HEK293 (cell line): ENCODE measurements around the gene CACNG1.

Experiments
- CTCF ChIA-PET: fragments of 350-600 bp; formaldehyde crosslinking; extraction: SDS; loops from one replicate; lab custom pipeline; 2021; ENCODE audit warnings: antibody characterized with exemption; lab: Yijun Ruan, JAX
- POLR2A ChIA-PET: fragments of 300-600 bp; formaldehyde crosslinking; extraction: SDS; loops from one replicate; lab custom pipeline; 2020; ENCODE audit warnings: antibody characterized with exemption, inconsistent platforms; lab: Yijun Ruan, JAX
- H3K27ac ChIP-seq: fragments of 200-500 bp; sonication (Bioruptor generic); 2 replicates; pipeline ENCODE4 v1.5.1; 2014; ENCODE audit warnings: low read depth, low read length, control low read depth, inconsistent platforms; ENCODE audit errors: extremely low read depth
- H3K36me3 ChIP-seq, 2 experiments: fragments of 200-500 bp in 1 of 2; sonication (Bioruptor generic) in 1 of 2; 1 replicate in 1 of 2; 2 replicates in 1 of 2; pipeline ENCODE4 v1.5.1; 2014 to 2017; ENCODE audit warnings: inconsistent platforms in 2 of 2, low read length in 2 of 2; ENCODE audit not compliant: control insufficient read depth in 2 of 2, insufficient read depth in 1 of 2
- H3K4me1 ChIP-seq: fragments of 200-500 bp; sonication (Bioruptor generic); 2 replicates; pipeline ENCODE4 v1.5.1; 2014; ENCODE audit warnings: mild to moderate bottlenecking, low read length, inconsistent platforms; ENCODE audit not compliant: control insufficient read depth, insufficient read depth
- H3K4me3 ChIP-seq: 2 replicates; pipeline ENCODE4 v1.5.1; 2011; ENCODE audit warnings: low read depth, mild to moderate bottlenecking, control low read depth, low read length, moderate library complexity
- H3K9me3 ChIP-seq: fragments of 200-500 bp; sonication (Bioruptor generic); 2 replicates; pipeline ENCODE4 v1.5.1; 2014; ENCODE audit warnings: low read depth, low read length, inconsistent platforms; ENCODE audit not compliant: control insufficient read depth, insufficient read depth
- KLF9 ChIP-seq: fragments of 450-650 bp; formaldehyde crosslinking; IDR thresholded peaks from 2 replicates; pipeline ENCODE4 v1.5.1; 2016; ENCODE audit warnings: missing biosample characterization, missing genetic modification characterization, low read depth
- OSR2 ChIP-seq: fragments of 450-650 bp; formaldehyde crosslinking; IDR thresholded peaks from 2 replicates; pipeline ENCODE4 v1.5.1; 2016; ENCODE audit warnings: missing biosample characterization, missing genetic modification characterization
- PATZ1 ChIP-seq: fragments of 450-650 bp; formaldehyde crosslinking; IDR thresholded peaks from 2 replicates; pipeline ENCODE4 v1.5.1; 2016; ENCODE audit warnings: missing biosample characterization, missing genetic modification characterization
- SP2 ChIP-seq: fragments of 450-650 bp; formaldehyde crosslinking; IDR thresholded peaks from 2 replicates; pipeline ENCODE4 v1.5.1; 2016; ENCODE audit warnings: missing biosample characterization, missing genetic modification characterization
- YY2 ChIP-seq: fragments of 450-650 bp; formaldehyde crosslinking; IDR thresholded peaks from 2 replicates; pipeline ENCODE4 v1.5.1; 2016; ENCODE audit warnings: missing biosample characterization, missing genetic modification characterization
- ZBTB1 ChIP-seq: fragments of 450-650 bp; formaldehyde crosslinking; IDR thresholded peaks from 2 replicates; pipeline ENCODE4 v1.5.1; 2016; ENCODE audit warnings: missing biosample characterization, missing genetic modification characterization
- ZBTB20 ChIP-seq: fragments of 450-650 bp; formaldehyde crosslinking; IDR thresholded peaks from 2 replicates; pipeline ENCODE4 v1.5.1; 2016; ENCODE audit warnings: missing biosample characterization, missing genetic modification characterization
- ZNF121 ChIP-seq: fragments of 450-650 bp; formaldehyde crosslinking; IDR thresholded peaks from 2 replicates; pipeline ENCODE4 v1.5.1; 2016; ENCODE audit warnings: missing biosample characterization, missing genetic modification characterization
- ZNF148 ChIP-seq: fragments of 450-650 bp; formaldehyde crosslinking; IDR thresholded peaks from 2 replicates; pipeline ENCODE4 v1.5.0; 2017; ENCODE audit warnings: missing biosample characterization, missing genetic modification characterization, borderline replicate concordance
- ZNF155 ChIP-seq: fragments of 450-650 bp; formaldehyde crosslinking; IDR thresholded peaks from 2 replicates; pipeline ENCODE4 v1.5.1; 2016; ENCODE audit warnings: missing biosample characterization, missing genetic modification characterization
- ZNF16 ChIP-seq: fragments of 450-650 bp; formaldehyde crosslinking; IDR thresholded peaks from 2 replicates; pipeline ENCODE4 v1.5.1; 2016; ENCODE audit warnings: low read depth, missing biosample characterization, missing genetic modification characterization
- ZNF280C ChIP-seq: fragments of 450-650 bp; formaldehyde crosslinking; IDR thresholded peaks from 2 replicates; pipeline ENCODE4 v1.5.1; 2016; ENCODE audit warnings: missing biosample characterization, missing genetic modification characterization
- ZNF350 ChIP-seq: fragments of 450-650 bp; formaldehyde crosslinking; IDR thresholded peaks from 2 replicates; pipeline ENCODE4 v1.5.0; 2017; ENCODE audit warnings: missing biosample characterization, mild to moderate bottlenecking, missing genetic modification characterization
- ZNF423 ChIP-seq: fragments of 450-650 bp; formaldehyde crosslinking; IDR thresholded peaks from 2 replicates; pipeline ENCODE4 v1.5.1; 2016; ENCODE audit warnings: missing biosample characterization, missing genetic modification characterization
- ZNF501 ChIP-seq: fragments of 450-650 bp; formaldehyde crosslinking; IDR thresholded peaks from 2 replicates; pipeline ENCODE4 v1.5.1; 2016; ENCODE audit warnings: missing biosample characterization, missing genetic modification characterization
- ZNF785 ChIP-seq: fragments of 450-650 bp; formaldehyde crosslinking; IDR thresholded peaks from 2 replicates; pipeline ENCODE4 v1.5.1; 2016; ENCODE audit warnings: missing biosample characterization, missing genetic modification characterization
- TF ChIP-seq, protein P1 (sequence below): fragments of 450-650 bp; formaldehyde crosslinking; IDR thresholded peaks from 2 replicates; pipeline ENCODE4 v1.5.1; 2016; ENCODE audit warnings: missing biosample characterization, missing genetic modification characterization, borderline replicate concordance

CACNG1 gene

GRCh38 chr17:67035131-67036083 lies 8.9 kb upstream of the CACNG1 start (continued):
- TF ChIP-seq ZNF148, result no peak
- TF ChIP-seq ZNF350 (tag by site-specific recombination), result no peak

- Histone ChIP-seq H3K4me3 (no peak overlapping the region), H3K9me3 (no peaks in the 10 kb centered on the region), H3K27ac (no peak overlapping the region), H3K36me3 (no peaks in the 10 kb centered on the region), H3K4me1 (no peaks in the 10 kb centered on the region)
- TF ChIP-seq ZNF501 (tag by site-specific recombination), result no peak
- no peak for TF ChIP-seq KLF9 (tag by site-specific recombination)
- TF ChIP-seq ZNF785 (tag by site-specific recombination), result no peak
- TF ChIP-seq, protein P1, sequence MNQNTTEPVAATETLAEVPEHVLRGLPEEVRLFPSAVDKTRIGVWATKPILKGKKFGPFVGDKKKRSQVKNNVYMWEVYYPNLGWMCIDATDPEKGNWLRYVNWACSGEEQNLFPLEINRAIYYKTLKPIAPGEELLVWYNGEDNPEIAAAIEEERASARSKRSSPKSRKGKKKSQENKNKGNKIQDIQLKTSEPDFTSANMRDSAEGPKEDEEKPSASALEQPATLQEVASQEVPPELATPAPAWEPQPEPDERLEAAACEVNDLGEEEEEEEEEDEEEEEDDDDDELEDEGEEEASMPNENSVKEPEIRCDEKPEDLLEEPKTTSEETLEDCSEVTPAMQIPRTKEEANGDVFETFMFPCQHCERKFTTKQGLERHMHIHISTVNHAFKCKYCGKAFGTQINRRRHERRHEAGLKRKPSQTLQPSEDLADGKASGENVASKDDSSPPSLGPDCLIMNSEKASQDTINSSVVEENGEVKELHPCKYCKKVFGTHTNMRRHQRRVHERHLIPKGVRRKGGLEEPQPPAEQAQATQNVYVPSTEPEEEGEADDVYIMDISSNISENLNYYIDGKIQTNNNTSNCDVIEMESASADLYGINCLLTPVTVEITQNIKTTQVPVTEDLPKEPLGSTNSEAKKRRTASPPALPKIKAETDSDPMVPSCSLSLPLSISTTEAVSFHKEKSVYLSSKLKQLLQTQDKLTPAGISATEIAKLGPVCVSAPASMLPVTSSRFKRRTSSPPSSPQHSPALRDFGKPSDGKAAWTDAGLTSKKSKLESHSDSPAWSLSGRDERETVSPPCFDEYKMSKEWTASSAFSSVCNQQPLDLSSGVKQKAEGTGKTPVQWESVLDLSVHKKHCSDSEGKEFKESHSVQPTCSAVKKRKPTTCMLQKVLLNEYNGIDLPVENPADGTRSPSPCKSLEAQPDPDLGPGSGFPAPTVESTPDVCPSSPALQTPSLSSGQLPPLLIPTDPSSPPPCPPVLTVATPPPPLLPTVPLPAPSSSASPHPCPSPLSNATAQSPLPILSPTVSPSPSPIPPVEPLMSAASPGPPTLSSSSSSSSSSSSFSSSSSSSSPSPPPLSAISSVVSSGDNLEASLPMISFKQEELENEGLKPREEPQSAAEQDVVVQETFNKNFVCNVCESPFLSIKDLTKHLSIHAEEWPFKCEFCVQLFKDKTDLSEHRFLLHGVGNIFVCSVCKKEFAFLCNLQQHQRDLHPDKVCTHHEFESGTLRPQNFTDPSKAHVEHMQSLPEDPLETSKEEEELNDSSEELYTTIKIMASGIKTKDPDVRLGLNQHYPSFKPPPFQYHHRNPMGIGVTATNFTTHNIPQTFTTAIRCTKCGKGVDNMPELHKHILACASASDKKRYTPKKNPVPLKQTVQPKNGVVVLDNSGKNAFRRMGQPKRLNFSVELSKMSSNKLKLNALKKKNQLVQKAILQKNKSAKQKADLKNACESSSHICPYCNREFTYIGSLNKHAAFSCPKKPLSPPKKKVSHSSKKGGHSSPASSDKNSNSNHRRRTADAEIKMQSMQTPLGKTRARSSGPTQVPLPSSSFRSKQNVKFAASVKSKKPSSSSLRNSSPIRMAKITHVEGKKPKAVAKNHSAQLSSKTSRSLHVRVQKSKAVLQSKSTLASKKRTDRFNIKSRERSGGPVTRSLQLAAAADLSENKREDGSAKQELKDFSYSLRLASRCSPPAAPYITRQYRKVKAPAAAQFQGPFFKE (tag by site-specific recombination), result no peak
- no peak for TF ChIP-seq ZNF155 (tag by site-specific recombination)
- no peak for TF ChIP-seq YY2 (tag by site-specific recombination)
- no peak for TF ChIP-seq ZNF16 (tag by site-specific recombination)
- no peak for TF ChIP-seq ZNF423
- no peak for TF ChIP-seq PATZ1 (tag by site-specific recombination)
- no peak for TF ChIP-seq ZNF121
- no peak for TF ChIP-seq ZNF148
- no peak for TF ChIP-seq ZBTB1
- no peak for TF ChIP-seq ZBTB20 (tag by site-specific recombination)
- TF ChIP-seq OSR2, result no peak
- no peak for TF ChIP-seq ZNF280C (tag by site-specific recombination)
- no peak for TF ChIP-seq SP2 (tag by site-specific recombination)
- CTCF ChIA-PET, result interaction anchor here (0.6 kb wide), 1 partner anchor 185 kb away, joined by 3 read pairs; no protein-coding TSS in a partner anchor
- POLR2A ChIA-PET, result no interaction called here
These were observed 5.4 kb upstream of the CACNG1 start for GRCh38 chr17:67038861-67039365.
